ENCODE data around the gene LUZP2. TPM values are rescaled to one million over a fixed set of nuclear protein-coding genes. Genes with fewer than 3 reads are reported as not detected.

Gene LUZP2
- total and polyA plus RNA-seq, 2 of the 8 experiments (the other 6 are each of a cell fraction or from before 2014, with no cell fraction given), result 0.79 to 1.5 TPM

GRCh38 chr11:24734742-24735237, 237.9 kb downstream of the LUZP2 start (continued):
- no peak for TF ChIP-seq EGR1 (IDR thresholded peaks at IDR 0.05; ENCODE audit: borderline replicate concordance, low read depth, low read length)
- no peak for TF ChIP-seq USF2 (IDR thresholded peaks at IDR 0.05; ENCODE audit: low read length)

Data from H1 (cell line).